H9 (cell line): Measurements from ENCODE around the gene NEAT1. TPM values are rescaled to one million over a fixed set of nuclear protein-coding genes. Genes with fewer than 3 reads are reported as not detected.

Source experiments
- DNase-seq: peaks from one replicate; pipeline ENCODE4 v3.0.0-alpha.2; 2017
- H2AFZ ChIP-seq: one replicate; pipeline ENCODE4 v1.6.1; 2013; ENCODE audit warnings: mild to moderate bottlenecking, low read length, control low read depth, moderate library complexity
- H2AK5ac ChIP-seq: 2 replicates; pipeline ENCODE4 v1.6.1; 2013; ENCODE audit warnings: low read length, control low read depth, mixed read lengths; ENCODE audit not compliant: insufficient read length
- H2BK120ac ChIP-seq: one replicate; pipeline ENCODE4 v1.6.1; 2013; ENCODE audit warnings: low read depth, mild to moderate bottlenecking, low read length, control low read depth, inconsistent platforms; ENCODE audit not compliant: poor library complexity, severe bottlenecking
- H2BK12ac ChIP-seq: 2 replicates; pipeline ENCODE4 v1.6.1; 2013; ENCODE audit warnings: low read length, control low read depth, mixed read lengths, low read depth; ENCODE audit not compliant: insufficient read length
- H2BK15ac ChIP-seq: 2 replicates; pipeline ENCODE4 v1.6.1; 2013; ENCODE audit warnings: low read depth, low read length, control low read depth
- H2BK20ac ChIP-seq: one replicate; pipeline ENCODE4 v1.6.1; 2013; ENCODE audit warnings: low read depth, mild to moderate bottlenecking, low read length, control low read depth, inconsistent platforms; ENCODE audit not compliant: poor library complexity, severe bottlenecking
- H2BK5ac ChIP-seq: 2 replicates; pipeline ENCODE4 v1.6.1; 2013; ENCODE audit warnings: low read length, control low read depth, mixed read lengths; ENCODE audit not compliant: insufficient read length
- H3K14ac ChIP-seq: 2 replicates; pipeline ENCODE4 v1.6.1; 2013; ENCODE audit warnings: low read length, control low read depth; ENCODE audit not compliant: insufficient read depth
- H3K18ac ChIP-seq: 2 replicates; pipeline ENCODE4 v1.6.1; 2013; ENCODE audit warnings: low read depth, mild to moderate bottlenecking, mixed read lengths, low read length, control low read depth; ENCODE audit not compliant: insufficient read length
- H3K23ac ChIP-seq: 2 replicates; pipeline ENCODE4 v1.6.1; 2013; ENCODE audit warnings: low read length, control low read depth, mixed read lengths, low read depth; ENCODE audit not compliant: insufficient read length
- H3K23me2 ChIP-seq: 2 replicates; pipeline ENCODE4 v1.6.1; 2013; ENCODE audit warnings: low read depth, mild to moderate bottlenecking, mixed read lengths, low read length, control low read depth; ENCODE audit not compliant: insufficient read length, poor library complexity, severe bottlenecking
- H3K27ac ChIP-seq: 2 replicates; pipeline ENCODE4 v1.5.1; 2013; ENCODE audit warnings: low read length, control low read depth, mixed read lengths, low read depth; ENCODE audit not compliant: insufficient read length
- H3K27me3 ChIP-seq: 2 replicates; pipeline ENCODE4 v1.6.1; 2013; ENCODE audit warnings: low read length, control low read depth, inconsistent platforms; ENCODE audit not compliant: insufficient read depth
- H3K4ac ChIP-seq: 2 replicates; pipeline ENCODE4 v1.6.1; 2013; ENCODE audit warnings: low read depth, mild to moderate bottlenecking, control low read depth, inconsistent platforms, low read length, moderate library complexity
- H3K4me1 ChIP-seq: 2 replicates; pipeline ENCODE4 v1.6.1; 2013; ENCODE audit warnings: low read length, control low read depth, inconsistent platforms; ENCODE audit not compliant: insufficient read depth
- H3K4me2 ChIP-seq: 2 replicates; pipeline ENCODE4 v1.6.1; 2013; ENCODE audit warnings: low read length, control low read depth, mixed read lengths; ENCODE audit not compliant: insufficient read length, insufficient read depth
- H3K56ac ChIP-seq: 2 replicates; pipeline ENCODE4 v1.6.1; 2013; ENCODE audit warnings: low read depth, mild to moderate bottlenecking, mixed read lengths, low read length, control low read depth; ENCODE audit not compliant: insufficient read length
- H3K79me1 ChIP-seq: 2 replicates; pipeline ENCODE4 v1.6.1; 2013; ENCODE audit warnings: low read depth, mild to moderate bottlenecking, moderate library complexity, low read length, control low read depth, inconsistent platforms; ENCODE audit not compliant: insufficient read depth, poor library complexity, severe bottlenecking
- H3K79me2 ChIP-seq: 2 replicates; pipeline ENCODE4 v1.6.1; 2013; ENCODE audit warnings: low read length, control low read depth, inconsistent platforms; ENCODE audit not compliant: insufficient read depth
- H3K9ac ChIP-seq: 2 replicates; pipeline ENCODE4 v1.6.1; 2013; ENCODE audit warnings: low read length, control low read depth, mixed read lengths; ENCODE audit not compliant: insufficient read length; ENCODE audit errors: extremely low read depth
- H3K9me3 ChIP-seq: one replicate; pipeline ENCODE4 v1.6.1; 2013; ENCODE audit warnings: low read depth, low read length, inconsistent platforms; ENCODE audit not compliant: control insufficient read depth
- H3T11ph ChIP-seq: one replicate; pipeline ENCODE4 v1.6.1; 2013; ENCODE audit warnings: mild to moderate bottlenecking, low read length, control low read depth, inconsistent platforms
- H4K20me1 ChIP-seq: one replicate; pipeline ENCODE4 v1.6.1; 2013; ENCODE audit not compliant: control insufficient read depth, insufficient read length, insufficient read depth
- H4K5ac ChIP-seq: 2 replicates; pipeline ENCODE4 v1.6.1; 2013; ENCODE audit warnings: low read depth, mild to moderate bottlenecking, mixed read lengths, low read length, control low read depth; ENCODE audit not compliant: insufficient read length
- H4K8ac ChIP-seq: replicated peaks from 2 replicates; pipeline ENCODE4 v1.6.1; 2013; ENCODE audit warnings: low read length, control low read depth, mixed read lengths, low read depth; ENCODE audit not compliant: insufficient read length
- H4K91ac ChIP-seq: 2 replicates; pipeline ENCODE4 v1.6.1; 2013; ENCODE audit warnings: low read depth, mild to moderate bottlenecking, moderate library complexity, mixed read lengths, low read length, control low read depth; ENCODE audit not compliant: insufficient read length
- H3K27ac Mint-ChIP-seq, 3 experiments: 2 replicates in 2 of 3; 3 replicates in 1 of 3; pipeline ENCODE4 v1.8.0; 2020 to 2021; ENCODE audit warnings: mixed read lengths in 3 of 3, mild to moderate bottlenecking in 1 of 3, moderate library complexity in 1 of 3
- H3K27me3 Mint-ChIP-seq: 2 replicates; pipeline ENCODE4 v1.8.0; 2021; ENCODE audit warnings: low read depth, mild to moderate bottlenecking, moderate library complexity, mixed read lengths
- H3K36me3 Mint-ChIP-seq, 3 experiments: 2 replicates in 2 of 3; 3 replicates in 1 of 3; pipeline ENCODE4 v1.8.0; 2020 to 2021; ENCODE audit warnings: low read depth in 3 of 3, mixed read lengths in 3 of 3; ENCODE audit not compliant: insufficient read depth in 1 of 3
- H3K4me1 Mint-ChIP-seq, 2 experiments: 2 replicates each; pipeline ENCODE4 v1.8.0; 2020; ENCODE audit warnings: mixed read lengths in 2 of 2
- H3K4me3 Mint-ChIP-seq, 2 experiments: 2 replicates in 1 of 2; 3 replicates in 1 of 2; pipeline ENCODE4 v1.8.0; 2020 to 2021; ENCODE audit warnings: mild to moderate bottlenecking in 2 of 2, mixed read lengths in 2 of 2, moderate library complexity in 1 of 2
- H3K9me3 Mint-ChIP-seq, 2 experiments: 2 replicates in 1 of 2; 3 replicates in 1 of 2; pipeline ENCODE4 v1.8.0; 2020; ENCODE audit warnings: mild to moderate bottlenecking in 2 of 2, mixed read lengths in 2 of 2, moderate library complexity in 1 of 2
- CTCF ChIP-seq: fragments of 200-600 bp; sonication (generic); conservative IDR thresholded peaks from 3 replicates; pipeline ENCODE4 v1.8.0; 2021; ENCODE audit warnings: antibody characterized with exemption, mild to moderate bottlenecking
- WGBS: extraction: QIAGEN DNeasy Blood & Tissue Kit; methylation state at CpG from one replicate; pipeline ENCODE4 v1.1.7; 2013; ENCODE audit warnings: missing lambda C conversion rate, low lambda C conversion rate, mixed read lengths; ENCODE audit not compliant: insufficient read length; ENCODE audit errors: extremely low coverage; 5-methylcytosine and 5-hydroxymethylcytosine counted together
- total RNA-seq: library from RNA; stranded (reverse); gene quantifications from 2 replicates; pipeline ENCODE4 v1.2.1, GENCODE V29; 2021

Gene NEAT1
- total RNA-seq, 1 experiment from 2014 or later = 12.7 TPM

GRCh38 chr11:65377036-65377435, 45.6 kb upstream of the NEAT1 start:
- Histone ChIP-seq H3K27me3 (no peaks in the 10 kb centered on the region), H3K9me3 (no peaks in the 10 kb centered on the region), H3K9ac (no peak overlapping the region), H4K8ac (no peak overlapping the region), H4K5ac (no peak overlapping the region), H3K79me2 (no peaks in the 10 kb centered on the region), H2AFZ (no peak overlapping the region), H3T11ph (no peak overlapping the region), H2BK20ac (no peak overlapping the region), H4K20me1 (no peaks in the 10 kb centered on the region), H3K79me1 (no peaks in the 10 kb centered on the region), H3K23me2 (no peaks in the 10 kb centered on the region), H3K4ac (no peak overlapping the region), H3K56ac (no peak overlapping the region), H3K27ac (no peak overlapping the region), H2BK15ac (no peak overlapping the region), H3K4me1 (no peaks in the 10 kb centered on the region), H3K4me2 (no peak overlapping the region), H3K14ac (no peak overlapping the region), H2BK120ac (no peak overlapping the region), H2AK5ac (no peak overlapping the region), H2BK12ac (no peak overlapping the region), H2BK5ac (no peak overlapping the region), H4K91ac (no peak overlapping the region), H3K18ac (no peak overlapping the region), H3K23ac (no peak overlapping the region)
- Mint-ChIP-seq H3K27me3 (peaks cover 17% of the 10 kb centered on the region), H3K27ac (no peak overlapping the region), H3K4me1 (peaks cover 4 to 9% of the 10 kb centered on the region in 2 experiments; a peak in 3 of 4 replicates), H3K4me3 (no peak overlapping the region), H3K36me3 (no peaks in the 10 kb centered on the region), H3K9me3 (no peaks in the 10 kb centered on the region)
- no peak for DNase-seq
- no CpG with 5 or more reads among the region's 8 CpGs for WGBS
- no peak for TF ChIP-seq CTCF
